ENCODE data around the gene PKP1. TPM values are rescaled to one million over a fixed set of nuclear protein-coding genes. Genes with fewer than 3 reads are reported as not detected.

PKP1 gene
- total and polyA plus RNA-seq, 2 of the 4 experiments (the other 2 are of a cell fraction) = 0.18 to 0.36 TPM

DNA sequence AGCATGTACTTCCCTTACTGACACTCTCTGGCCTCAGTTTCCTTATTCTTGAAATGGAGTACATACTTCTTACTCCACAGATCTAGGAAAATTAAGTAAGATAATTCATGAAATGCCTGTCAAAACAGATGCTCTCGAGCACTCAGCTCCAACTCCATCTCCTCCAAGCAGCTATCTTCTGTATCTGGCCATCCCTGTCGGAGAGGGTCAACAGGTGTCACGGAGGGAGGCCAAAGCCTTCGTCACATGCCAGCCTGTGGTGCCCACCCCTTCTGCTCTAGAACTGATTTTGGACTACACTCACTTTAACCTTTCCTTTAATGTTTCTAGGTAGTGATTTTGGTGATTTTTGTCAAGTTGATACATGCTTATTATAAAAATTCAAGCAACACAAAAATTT lies 18.8 kb upstream of the PKP1 start:
- no peak overlapping the region for H3K23ac ChIP-seq (ENCODE audit: low read depth, low read length)
- H2AK5ac ChIP-seq (ENCODE audit: low read depth, low read length) = no peak overlapping the region
- H3K4me2 ChIP-seq (ENCODE audit: low read depth, low read length) = no peak overlapping the region
- H2AK9ac ChIP-seq (replicated peaks; ENCODE audit: low read depth, low read length, poor library complexity) = no peak overlapping the region
- H3K9ac ChIP-seq (ENCODE audit: low read depth, low read length) = no peak overlapping the region
- H2AFZ ChIP-seq (replicated peaks; ENCODE audit: low read length, poor library complexity) = no peak overlapping the region
- WGBS, 2 experiments (ENCODE audit: extremely low coverage in 2 of 2, insufficient read length in 1 of 2) = no CpG with 5 or more reads among the region's 4 CpGs
- DNase-seq = no peak
- dilution Hi-C loops (cut with HindIII; ENCODE audit: low sequenced_read_pairs, unreplicated experiment) (no loop called here), in situ Hi-C loops (cut with MboI; ENCODE audit: low sequenced_read_pairs) (loop anchor here (5.0 kb wide), 1 partner anchor 88 kb away; no protein-coding TSS in a partner anchor), intact Hi-C loops (cut with micrococcal nuclease) (loop anchor here (10.0 kb wide), 1 partner anchor 1170 kb away; no protein-coding TSS in a partner anchor)
- no peak overlapping the region for H3K4me3 ChIP-seq (ENCODE audit: insufficient read depth, low read depth, low read length)
- TF ChIP-seq RAD21 (IDR thresholded peaks at IDR 0.05; ENCODE audit: low read length) (no peak), NFE2L2 (IDR thresholded peaks at IDR 0.05; ENCODE audit: low read depth, low read length) (no peak), SMC3 (IDR thresholded peaks at IDR 0.05; ENCODE audit: low read depth, low read length) (no peak), FOS (IDR thresholded peaks at IDR 0.05; ENCODE audit: low read depth, low read length) (no peak), MAZ (IDR thresholded peaks at IDR 0.05; ENCODE audit: borderline replicate concordance, low read depth, low read length) (no peak)
- TF ChIP-seq, protein P1, sequence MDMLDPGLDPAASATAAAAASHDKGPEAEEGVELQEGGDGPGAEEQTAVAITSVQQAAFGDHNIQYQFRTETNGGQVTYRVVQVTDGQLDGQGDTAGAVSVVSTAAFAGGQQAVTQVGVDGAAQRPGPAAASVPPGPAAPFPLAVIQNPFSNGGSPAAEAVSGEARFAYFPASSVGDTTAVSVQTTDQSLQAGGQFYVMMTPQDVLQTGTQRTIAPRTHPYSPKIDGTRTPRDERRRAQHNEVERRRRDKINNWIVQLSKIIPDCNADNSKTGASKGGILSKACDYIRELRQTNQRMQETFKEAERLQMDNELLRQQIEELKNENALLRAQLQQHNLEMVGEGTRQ (IDR thresholded peaks at IDR 0.05; ENCODE audit: low read depth, low read length) = no peak
- H4K5ac ChIP-seq (ENCODE audit: low read depth, low read length) = no peak overlapping the region
- H3K27ac ChIP-seq (ENCODE audit: insufficient read depth, low read length) = no peak overlapping the region
- peaks cover 16% of the 10 kb centered on the region for H3K9me1 ChIP-seq (ENCODE audit: insufficient read depth, low read length)
- no peak overlapping the region for H3K18ac ChIP-seq (ENCODE audit: low read depth, low read length)
- ChIA-PET POLR2A (ENCODE audit: unreplicated experiment) (no interaction called here), CTCF (no interaction called here)
- no peak overlapping the region for H3K14ac ChIP-seq (replicated peaks; ENCODE audit: low read depth, low read length)
- H3K4ac ChIP-seq (ENCODE audit: low read depth, low read length) = no peak overlapping the region
- no peak overlapping the region for H2BK15ac ChIP-seq (ENCODE audit: low read depth, low read length)
- H2BK120ac ChIP-seq (ENCODE audit: low read depth, low read length) = no peak overlapping the region
- no peak overlapping the region for H4K8ac ChIP-seq (ENCODE audit: low read depth in 2 of 2, low read length in 2 of 2)
- no TSS peak for BruUV-seq (replicated peaks)
- H2BK20ac ChIP-seq (ENCODE audit: low read depth, low read length) = no peak overlapping the region
- H3K79me1 ChIP-seq (ENCODE audit: low read depth in 1 of 2, low read length in 2 of 2) = no peaks in the 10 kb centered on the region
- no peaks in the 10 kb centered on the region for H4K20me1 ChIP-seq (ENCODE audit: insufficient read depth, low read length)
- no peaks in the 10 kb centered on the region for H3K9me3 ChIP-seq (ENCODE audit: control insufficient read depth, insufficient read depth, low read length)
- H3K56ac ChIP-seq (ENCODE audit: extremely low read depth, insufficient read depth, low read length) = no peak overlapping the region
- no peak for ATAC-seq (ENCODE audit: low read depth)
- no peaks in the 10 kb centered on the region for H3K36me3 ChIP-seq (ENCODE audit: control insufficient read depth, insufficient read depth, low read length)
- no peak overlapping the region for H2BK5ac ChIP-seq (ENCODE audit: low read depth, low read length, poor library complexity, severe bottlenecking)
- peaks cover 17% of the 10 kb centered on the region for H3K4me1 ChIP-seq (ENCODE audit: control insufficient read depth, insufficient read depth, low read length)
- H3K27me3 ChIP-seq (ENCODE audit: control insufficient read depth, insufficient read depth, low read length) = peaks cover 2% of the 10 kb centered on the region; the same call in 1 of the 2 replicates
- H4K91ac ChIP-seq (ENCODE audit: insufficient read depth, low read depth, low read length) = no peak overlapping the region

Measured in IMR-90 (cell line).